RWPE2 (cell line): Measurements from ENCODE around the gene GLRX3.

Experiments
- ATAC-seq: fragments of 200-7000 bp; cut with Tn5 transposase; 3 replicates; pipeline ENCODE4 v1.9.1; 2021; ENCODE audit warnings: low read depth
- DNase-seq: peaks from one replicate; pipeline ENCODE4 v3.0.0-alpha.2; 2020; ENCODE audit warnings: low spot score
- H3K27ac ChIP-seq: fragments of 450-650 bp; 2 replicates; pipeline ENCODE4 v1.5.1; 2017; ENCODE audit warnings: mild to moderate bottlenecking; ENCODE audit not compliant: poor library complexity, severe bottlenecking
- H3K27me3 ChIP-seq: fragments of 250-450 bp; sonication (Bioruptor Pico); 2 replicates; pipeline ENCODE4 v1.5.1; 2021; ENCODE audit warnings: mild to moderate bottlenecking, moderate library complexity; ENCODE audit not compliant: insufficient read depth, poor library complexity, severe bottlenecking
- H3K36me3 ChIP-seq: fragments of 250-450 bp; sonication (Bioruptor Pico); 2 replicates; pipeline ENCODE4 v1.5.1; 2020; ENCODE audit warnings: low read depth, mild to moderate bottlenecking, moderate library complexity
- H3K4me1 ChIP-seq: fragments of 250-450 bp; sonication (Bioruptor Pico); 2 replicates; pipeline ENCODE4 v1.5.1; 2021; ENCODE audit warnings: mild to moderate bottlenecking, moderate library complexity; ENCODE audit not compliant: insufficient read depth, poor library complexity, severe bottlenecking
- H3K4me3 ChIP-seq: fragments of 250-450 bp; sonication (Bioruptor Pico); 2 replicates; pipeline ENCODE4 v1.5.1; 2021; ENCODE audit warnings: mild to moderate bottlenecking, moderate library complexity; ENCODE audit not compliant: severe bottlenecking
- H3K9me3 ChIP-seq: fragments of 250-450 bp; sonication (Bioruptor Pico); 2 replicates; pipeline ENCODE4 v1.5.1; 2021; ENCODE audit warnings: mild to moderate bottlenecking, moderate library complexity; ENCODE audit not compliant: severe bottlenecking
- CTCF ChIP-seq: fragments of 450-650 bp; IDR thresholded peaks from one replicate; pipeline ENCODE4 v1.5.1; 2017; ENCODE audit warnings: mild to moderate bottlenecking, moderate library complexity; ENCODE audit not compliant: poor library complexity, severe bottlenecking

The GLRX3 gene

DNA sequence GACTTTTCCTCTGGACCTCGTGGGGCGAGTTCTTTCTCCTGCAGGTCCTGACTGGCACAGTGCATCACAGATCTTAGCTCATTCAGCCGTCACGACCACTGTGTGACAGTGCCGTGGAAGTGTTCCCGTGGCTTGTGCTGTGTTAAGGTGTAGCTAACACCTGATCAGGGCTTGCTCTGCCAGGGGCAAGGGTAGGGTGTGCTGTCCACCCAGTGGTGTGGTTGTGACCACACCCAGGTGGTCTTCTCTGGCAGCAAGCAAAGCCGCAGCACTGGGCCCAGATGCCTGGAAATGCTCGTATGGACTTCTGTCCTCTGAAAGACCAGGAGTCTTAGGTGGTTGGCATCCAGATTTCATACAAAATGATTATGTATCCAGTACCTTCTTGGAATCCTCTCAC is 86.2 kb downstream of the GLRX3 start:
- TF ChIP-seq CTCF: no peak
- no peaks in the 10 kb centered on the region for H3K4me1 ChIP-seq
- H3K27ac ChIP-seq: no peak overlapping the region
- ATAC-seq (no peak), DNase-seq (peak; percentile 29)
- H3K4me3 ChIP-seq: no peak overlapping the region
- H3K27me3 ChIP-seq: no peaks in the 10 kb centered on the region
- H3K36me3 ChIP-seq: no peaks in the 10 kb centered on the region
- H3K9me3 ChIP-seq: no peaks in the 10 kb centered on the region

- TF ChIP-seq CTCF: no peak
- no peak for ATAC-seq
- no peaks in the 10 kb centered on the region for H3K27me3 ChIP-seq
- H3K27ac ChIP-seq: no peak overlapping the region
- no peaks in the 10 kb centered on the region for H3K36me3 ChIP-seq
- H3K4me3 ChIP-seq: no peak overlapping the region
- no peaks in the 10 kb centered on the region for H3K4me1 ChIP-seq
- H3K9me3 ChIP-seq: no peaks in the 10 kb centered on the region
- no peak for DNase-seq
Observed at GRCh38 chr10:130224228-130224627, 88.0 kb downstream of the GLRX3 start.

GRCh38 chr10:130226012-130226411 is 89.8 kb downstream of the GLRX3 start:
- Histone ChIP-seq H3K9me3 (no peaks in the 10 kb centered on the region), H3K4me1 (no peaks in the 10 kb centered on the region), H3K27me3 (no peaks in the 10 kb centered on the region), H3K36me3 (no peaks in the 10 kb centered on the region), H3K27ac (no peak overlapping the region), H3K4me3 (no peak overlapping the region)
- DNase-seq (no peak), ATAC-seq (no peak)
- no peak for TF ChIP-seq CTCF

GRCh38 chr10:130227883-130228282 is 91.7 kb downstream of the GLRX3 start:
- Histone ChIP-seq H3K27me3 (no peaks in the 10 kb centered on the region), H3K4me1 (no peaks in the 10 kb centered on the region), H3K36me3 (no peaks in the 10 kb centered on the region), H3K4me3 (no peak overlapping the region), H3K27ac (no peak overlapping the region), H3K9me3 (no peaks in the 10 kb centered on the region)
- no peak for ATAC-seq
- DNase-seq: no peak
- TF ChIP-seq CTCF: no peak
